Stimulated activated CD8-positive, alpha-beta memory T cell treated with anti-CD3 and anti-CD28 coated beads, Interleukin-2, amount 100 ng/mL, for 48 hours (primary cell): Measurements from ENCODE around the gene GOLT1A.

ENCODE experiments used
- DNase-seq, 2 donors: peaks; one replicate each; pipeline ENCODE4 v3.0.0-alpha.2; 2020; ENCODE audit warnings: low read depth in 2 of 2

GOLT1A gene

GRCh38 chr1:204161609-204162493 is 51.9 kb downstream of the GOLT1A start:
- no peak for DNase-seq

GRCh38 chr1:204157962-204158361 is 55.8 kb downstream of the GOLT1A start:
- DNase-seq, result no peak

- DNase-seq, result no peak
Measured at GRCh38 chr1:204155881-204156280, 57.9 kb downstream of the GOLT1A start.

- DNase-seq, result no peak
Measured at GRCh38 chr1:204154568-204155255, 59.1 kb downstream of the GOLT1A start.

- DNase-seq, result no peak
Measured at GRCh38 chr1:204153667-204154066, 60.1 kb downstream of the GOLT1A start.

- DNase-seq, result no peak
Measured at GRCh38 chr1:204152310-204153044, 61.3 kb downstream of the GOLT1A start.

- DNase-seq, result peak; percentile 21 to 27
Measured at GRCh38 chr1:204151552-204152309, 62.1 kb downstream of the GOLT1A start, which contains the start of gene ETNK2. Gene ETNK2, minus strand, starts transcription at chr1:204152044. Its CDS starts 192 bp downstream, at chr1:204151852.

- DNase-seq, result no peak
Measured at GRCh38 chr1:204150702-204151551, 62.9 kb downstream of the GOLT1A start.

- DNase-seq, result no peak
Measured at GRCh38 chr1:204149635-204150565, 63.9 kb downstream of the GOLT1A start.

GRCh38 chr1:204149107-204149506 is 64.7 kb downstream of the GOLT1A start:
- DNase-seq, result no peak
